Heart left ventricle (tissue), 16 donors: ENCODE measurements around the gene MARCHF3. TPM values are rescaled to one million over a fixed set of nuclear protein-coding genes. Genes with fewer than 3 reads are reported as not detected.
"Not testable (repeated sequence)": the region's sequence is repeated elsewhere in the genome, so short reads cannot be mapped to it uniquely, and the experiment has no call there.

ENCODE experiments used
- ATAC-seq, 4 donors: fragments of 200-7000 bp; cut with Tn5 transposase; one replicate each; pipeline ENCODE4 v1.9.1; 2020 to 2022; ENCODE audit warnings: moderate library complexity in 4 of 4, mild to moderate bottlenecking in 3 of 4, moderate number of reproducible peaks in 1 of 4
- DNase-seq, 5 donors: peaks; one replicate each; pipeline ENCODE4 v3.0.0-alpha.2; 2020
- H3K27ac ChIP-seq, 12 donors: fragments of 200-600 bp; sonication (generic) in 4 of 12; one replicate each; pipeline versions ENCODE4 v1.5.0 to v1.8.0; 2016 to 2022; ENCODE audit warnings: mild to moderate bottlenecking in 2 of 12
- H3K27me3 ChIP-seq, 9 donors: fragments of 200-600 bp; sonication (generic) in 2 of 9; one replicate each; pipeline versions ENCODE4 v1.5.1 to v1.8.0; 2016 to 2022; ENCODE audit warnings: mild to moderate bottlenecking in 3 of 9
- H3K36me3 ChIP-seq, 9 donors: fragments of 200-600 bp; sonication (generic) in 2 of 9; one replicate each; pipeline versions ENCODE4 v1.5.0 to v1.8.0; 2018 to 2022; ENCODE audit warnings: mild to moderate bottlenecking in 2 of 9
- H3K4me1 ChIP-seq, 12 donors: fragments of 200-600 bp; sonication (generic) in 4 of 12; one replicate each; pipeline versions ENCODE4 v1.5.0 to v1.8.0; 2016 to 2022; ENCODE audit warnings: mild to moderate bottlenecking in 3 of 12
- H3K4me3 ChIP-seq, 12 donors: fragments of 200-600 bp; sonication (generic) in 4 of 12; one replicate each; pipeline versions ENCODE4 v1.5.0 to v1.8.0; 2017 to 2022; ENCODE audit warnings: mild to moderate bottlenecking in 9 of 12, moderate library complexity in 4 of 12
- H3K9me3 ChIP-seq, 12 donors: fragments of 200-600 bp; sonication (generic) in 4 of 12; one replicate each; pipeline versions ENCODE4 v1.5.0 to v1.8.0; 2016 to 2022; ENCODE audit warnings: mild to moderate bottlenecking in 1 of 12
- CTCF ChIP-seq, 12 donors: fragments of 200-600 bp; sonication (generic) in 4 of 12; IDR thresholded peaks; one replicate each; pipeline versions ENCODE4 v1.5.0 to v1.8.0; 2018 to 2022; ENCODE audit warnings: antibody characterized with exemption in 12 of 12, mild to moderate bottlenecking in 5 of 12
- POLR2A ChIP-seq, 2 donors: fragments of 450-650 bp; IDR thresholded peaks; one replicate each; pipeline ENCODE4 v1.6.1; 2017; ENCODE audit warnings: antibody characterized with exemption in 2 of 2, mild to moderate bottlenecking in 2 of 2, moderate library complexity in 2 of 2
- WGBS, 4 donors: extraction: QIAGEN DNeasy Blood & Tissue Kit in 2 of 4; methylation state at CpG; one replicate each; pipeline versions ENCODE4 v1.1.5 to v1.1.7; 2013 to 2018; 5-methylcytosine and 5-hydroxymethylcytosine counted together
- intact Hi-C, 10 donors: fragments of 100-400 bp; cut with DNase I; formaldehyde crosslinking; loops; one replicate each; pipeline versions ENCODE4 v1.11.1 to v1.14.2; 2022
- polyA plus RNA-seq, 2 donors: library from polyadenylated mRNA; stranded (reverse); fragments of 200-250 nt; gene quantifications; one replicate each; pipeline ENCODE4 v1.2.3, GENCODE V29; 2013
- total RNA-seq, 9 donors: library from RNA; depleted of rRNA in 2 of 9; stranded (reverse); fragments of >200 nt in 2 of 9; fragmentation: NEBNext Ultra II Directional in 3 of 9; extraction: Animal tissue kit (Norgen Biotek cat#: 25700) in 3 of 9; gene quantifications; one replicate each; pipeline versions ENCODE4 v1.1.0 to v1.2.4, GENCODE V29; 2016 to 2023
- donor health status: ischemic (EF 13 %, LVEDD 7.1; RV severe dilation, severe dysfunction).
- donor health status: healthy with polysubstance abuse.
- donor health status: DM: no; HTN: yes; CAD: no.
- donor health status: DM: no; HTN: no; CAD: no.
- donor health status: ischemic (EF 25% LVEDD 6.9; RV normal size, moderate dysfunction).
- donor health status: ischemic (EF 25% LVEDD 5.7; RV mildly dilated, moderate dysfunction).
- donor health status: healthy.
- donor health status: DM: yes; HTN: yes; CAD: no.
- donor health status: ischemic (EF 35%, LVEDD 5.7; RV mildly dilated, moderate dysfunction).
- donor health status: nonischemic (EF 11% LVEDD 7.7; RV severe dilation, severe dysfunction).
- donor health status: DM: yes; HTN: yes; CAD: no.
- donor health status: PGD.
- donor health status: ischemic (EF 29% LVEDD 5.4; RV normal size, mild dysfunction).
- donor health status: nonischemic (EF 23%, LVEDD 6.1; RV moderate dilation, normal function).

Gene MARCHF3
- total and polyA plus RNA-seq, 11 donors: 9.9 to 113 (median 38.0) TPM

- Histone ChIP-seq H3K9me3 (no peaks in the 10 kb centered on the region), H3K27ac (no peak overlapping the region), H3K27me3 (no peaks in the 10 kb centered on the region), H3K36me3 (no peaks in the 10 kb centered on the region), H3K4me3 (no peak overlapping the region), H3K4me1 (peaks cover 0 to 17% (median 2%) of the 10 kb centered on the region in 12 donors)
- WGBS, 4 donors: 52 to 82% (median 63%) methylated on average over 1 of the region's 1 CpG
- ATAC-seq: peak in 1 of 4 donors; percentile 33
- intact Hi-C loops: loop anchor here in 3 of 10 donors (10.0 kb wide), 1 partner anchor 45 kb away; no protein-coding TSS in a partner anchor
- DNase-seq: no peak
- no peak for TF ChIP-seq CTCF (IDR thresholded peaks at IDR 0.05)
- no peak for TF ChIP-seq POLR2A (IDR thresholded peaks at IDR 0.05)
These were observed 10.4 kb downstream of the MARCHF3 start for GRCh38 chr5:127019928-127020327.

- H3K27me3 ChIP-seq, DNase-seq, H3K9me3 ChIP-seq, H3K4me3 ChIP-seq, H3K27ac ChIP-seq, H3K36me3 ChIP-seq, ATAC-seq, intact Hi-C loops: not testable (repeated sequence)
- peaks cover 0 to 30% (median 13%) of the 10 kb centered on the region in 12 donors for H3K4me1 ChIP-seq
- 96 to 99% (median 98%) methylated on average over 4 of the region's 4 CpGs for WGBS, 4 donors
These were observed 13.6 kb downstream of the MARCHF3 start for GRCh38 chr5:127016722-127017121.

- Histone ChIP-seq H3K4me3 (no peak overlapping the region), H3K9me3 (no peaks in the 10 kb centered on the region), H3K36me3 (no peaks in the 10 kb centered on the region), H3K4me1 (peaks cover 0 to 38% (median 21%) of the 10 kb centered on the region in 12 donors), H3K27me3 (no peaks in the 10 kb centered on the region), H3K27ac (no peak overlapping the region)
- ATAC-seq (no peak), DNase-seq (no peak)
- intact Hi-C loops: no loop called here
- 61 to 65% (median 64%) methylated on average over 4 of the region's 4 CpGs for WGBS, 4 donors
- TF ChIP-seq CTCF (IDR thresholded peaks at IDR 0.05) (no peak), POLR2A (IDR thresholded peaks at IDR 0.05) (no peak)
These were observed 14.6 kb downstream of the MARCHF3 start for GRCh38 chr5:127015716-127016115.

- WGBS, 4 donors: 61 to 78% (median 72%) methylated on average over 1 of the region's 1 CpG
These were observed 15.8 kb downstream of the MARCHF3 start for GRCh38 chr5:127014573-127014972.

More at GRCh38 chr5:127014573-127014972, 15.8 kb downstream of the MARCHF3 start:
- no peaks in the 10 kb centered on the region for H3K27me3 ChIP-seq
- H3K27ac ChIP-seq: no peak overlapping the region
- DNase-seq (no peak), ATAC-seq (no peak)
- intact Hi-C loops: no loop called here
- TF ChIP-seq CTCF (IDR thresholded peaks at IDR 0.05) (no peak), POLR2A (IDR thresholded peaks at IDR 0.05) (no peak)
- H3K4me1 ChIP-seq: peaks cover 0 to 47% (median 30%) of the 10 kb centered on the region in 12 donors
- no peak overlapping the region for H3K4me3 ChIP-seq
- H3K36me3 ChIP-seq: no peaks in the 10 kb centered on the region
- no peaks in the 10 kb centered on the region for H3K9me3 ChIP-seq
